ENCODE measurements around the gene ENDOU.

ENDOU gene

GRCh38 chr12:47742253-47742825 is 17.0 kb upstream of the ENDOU start:
- no peak for DNase-seq

- peak; percentile 90 for DNase-seq
Measured at GRCh38 chr12:47741340-47741703, 16.0 kb upstream of the ENDOU start.

GRCh38 chr12:47740606-47741339 is 15.5 kb upstream of the ENDOU start:
- DNase-seq: no peak

- no peak for DNase-seq
Measured at GRCh38 chr12:47739979-47740378, 14.7 kb upstream of the ENDOU start.

GRCh38 chr12:47739297-47739696 is 14.0 kb upstream of the ENDOU start:
- DNase-seq: no peak

GRCh38 chr12:47737936-47738594 is 12.8 kb upstream of the ENDOU start:
- DNase-seq: no peak

- no peak for DNase-seq
Measured at GRCh38 chr12:47736877-47737676, 11.8 kb upstream of the ENDOU start.

GRCh38 chr12:47736216-47736615 is 10.9 kb upstream of the ENDOU start:
- no peak for DNase-seq

GRCh38 chr12:47735649-47736048 is 10.4 kb upstream of the ENDOU start:
- no peak for DNase-seq

GRCh38 chr12:47734725-47735480 is 9.6 kb upstream of the ENDOU start:
- no peak for DNase-seq

- no peak for DNase-seq
Measured at GRCh38 chr12:47733142-47733541, 7.9 kb upstream of the ENDOU start.

- DNase-seq: no peak
Measured at GRCh38 chr12:47732504-47732903, 7.2 kb upstream of the ENDOU start.

GRCh38 chr12:47731723-47732122 is 6.4 kb upstream of the ENDOU start:
- no peak for DNase-seq

- peak; percentile 51 for DNase-seq
Measured at GRCh38 chr12:47730341-47730744, 5.1 kb upstream of the ENDOU start.

- no peak for DNase-seq
Measured at GRCh38 chr12:47729233-47729632, 3.9 kb upstream of the ENDOU start.

- DNase-seq: no peak
Measured at GRCh38 chr12:47725893-47726292, 603 bp upstream of the ENDOU start.

GRCh38 chr12:47722941-47723631 is 2.2 kb downstream of the ENDOU start:
- no peak for DNase-seq

- DNase-seq: no peak
Measured at GRCh38 chr12:47722136-47722834, 3.0 kb downstream of the ENDOU start.

- no peak for DNase-seq
Measured at GRCh38 chr12:47721431-47721973, 3.8 kb downstream of the ENDOU start.

GRCh38 chr12:47718531-47718930 is 6.8 kb downstream of the ENDOU start:
- DNase-seq: no peak
